PC-9 (cell line): ENCODE measurements around the gene SMIM12. TPM values are rescaled to one million over a fixed set of nuclear protein-coding genes. Genes with fewer than 3 reads are reported as not detected.

Source experiments
- BruUV-seq: library from RNA; stranded (reverse); fragments of 400-500 nt; replicated peaks from 2 replicates; lab custom pipeline; 2021; lab: Mats Ljungman, UMichigan
- CTCF ChIA-PET: fragments of 300-600 bp; sonication (Branson Sonifier 250); formaldehyde crosslinking; loops from one replicate; lab custom pipeline; 2022; ENCODE audit warnings: antibody characterized with exemption; lab: Charles Lee
- POLR2A ChIA-PET: fragments of 300-600 bp; sonication (Branson Sonifier 250); formaldehyde crosslinking; loops from one replicate; lab custom pipeline; 2022; ENCODE audit warnings: antibody characterized with exemption; ENCODE audit not compliant: unreplicated experiment; lab: Charles Lee
- DNase-seq, 2 experiments: peaks; one replicate each; pipeline versions ENCODE4 v3.0.0 to v3.0.0-alpha.2; 2015 to 2022; ENCODE audit warnings: mixed read lengths in 1 of 2
- H2AFZ ChIP-seq: fragments of 200-600 bp; sonication (generic); 2 replicates; pipeline ENCODE4 v1.8.1; 2017; ENCODE audit warnings: antibody characterized with exemption
- H3F3A ChIP-seq: fragments of 200-600 bp; sonication (generic); 2 replicates; pipeline ENCODE4 v1.8.1; 2017; ENCODE audit warnings: antibody characterized with exemption, mild to moderate bottlenecking, low read depth; ENCODE audit not compliant: insufficient read depth
- H3K27ac ChIP-seq: fragments of 200-600 bp; sonication (generic); 2 replicates; pipeline ENCODE4 v1.6.1; 2016; ENCODE audit warnings: mixed run types
- H3K27me3 ChIP-seq: fragments of 200-600 bp; sonication (generic); 2 replicates; pipeline ENCODE4 v1.6.1; 2016; ENCODE audit warnings: low read depth, mixed run types; ENCODE audit not compliant: insufficient read depth
- H3K36me3 ChIP-seq: fragments of 200-600 bp; sonication (generic); 2 replicates; pipeline ENCODE4 v1.6.1; 2016; ENCODE audit warnings: low read depth, mixed run types
- H3K4me1 ChIP-seq: fragments of 200-600 bp; sonication (generic); replicated peaks from 2 replicates; pipeline ENCODE4 v1.6.1; 2016; ENCODE audit warnings: mixed run types; ENCODE audit not compliant: insufficient read depth
- H3K4me2 ChIP-seq: fragments of 200-600 bp; sonication (generic); 2 replicates; pipeline ENCODE4 v1.6.1; 2017; ENCODE audit warnings: mixed run types
- H3K4me3 ChIP-seq: fragments of 200-600 bp; sonication (generic); 2 replicates; pipeline ENCODE4 v1.6.1; 2016; ENCODE audit warnings: mixed run types
- H3K79me2 ChIP-seq: fragments of 200-600 bp; sonication (generic); 2 replicates; pipeline ENCODE4 v1.6.1; 2017; ENCODE audit warnings: low read depth, mixed run types
- H3K9me2 ChIP-seq: fragments of 200-600 bp; sonication (generic); 2 replicates; pipeline ENCODE4 v1.8.1; 2017; ENCODE audit warnings: mild to moderate bottlenecking; ENCODE audit not compliant: insufficient read depth
- H3K9me3 ChIP-seq: fragments of 200-600 bp; sonication (generic); 2 replicates; pipeline ENCODE4 v1.8.1; 2016; ENCODE audit warnings: low read depth; ENCODE audit not compliant: insufficient read depth
- H4K20me1 ChIP-seq: fragments of 200-600 bp; sonication (generic); 2 replicates; pipeline ENCODE4 v1.8.1; 2017; ENCODE audit not compliant: insufficient read depth
- CTCF ChIP-seq: fragments of 200-600 bp; sonication (generic); conservative IDR thresholded peaks from 2 replicates; pipeline ENCODE4 v1.6.1; 2017; ENCODE audit warnings: mixed run types, antibody characterized with exemption, mild to moderate bottlenecking, moderate library complexity
- EZH2 ChIP-seq: fragments of 200-600 bp; sonication (generic); IDR thresholded peaks from 2 replicates; pipeline ENCODE4 v1.8.0; 2017; ENCODE audit warnings: antibody characterized with exemption, low read depth
- intact Hi-C: fragments of 100-400 bp; cut with micrococcal nuclease; formaldehyde crosslinking; loops from one replicate; pipeline ENCODE4 v1.10.0; 2022; ENCODE audit not compliant: unreplicated experiment
- total RNA-seq: library from RNA; stranded (reverse); gene quantifications from 2 replicates; pipeline ENCODE4 v1.2.3, GENCODE V29; 2021

Gene SMIM12
- total RNA-seq, 1 experiment from 2014 or later, result 17.4 TPM

DNA sequence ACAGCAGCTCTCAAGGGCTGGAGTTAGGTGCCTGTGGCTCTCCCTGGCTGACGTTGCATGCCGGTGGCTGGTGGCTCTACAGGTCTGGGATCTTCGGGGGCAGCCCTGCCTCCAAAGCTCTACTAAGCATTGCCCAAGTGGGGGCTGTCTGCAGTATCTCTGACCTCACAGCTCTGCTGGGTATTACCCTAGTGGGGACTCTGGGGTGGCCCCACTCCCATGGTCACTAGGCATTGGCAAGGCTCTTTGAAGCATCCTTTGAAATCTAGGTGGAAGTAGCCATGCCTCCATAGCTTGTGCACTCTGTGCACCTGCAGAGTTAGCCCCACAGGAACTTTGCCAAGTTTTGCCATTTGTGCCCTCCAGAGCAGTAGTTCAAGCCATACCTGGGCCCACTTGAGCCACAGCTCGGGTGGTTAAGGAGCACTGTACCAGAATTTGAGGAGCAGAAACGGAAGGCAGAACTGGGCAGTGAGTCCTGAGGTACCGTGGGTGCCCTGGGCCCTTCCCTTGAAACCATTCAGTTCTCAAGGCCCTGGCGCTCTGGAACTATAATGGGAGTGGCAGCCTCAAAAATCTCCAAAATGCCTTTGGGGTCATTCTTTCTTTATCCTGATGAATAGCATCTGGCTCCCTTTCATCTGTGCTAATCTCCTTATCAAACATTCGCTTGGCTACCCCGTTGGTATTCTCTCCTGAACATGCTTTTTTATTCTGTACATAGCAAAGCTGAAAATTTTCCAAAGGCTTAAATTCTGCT, 51.3 kb downstream of the SMIM12 start:
- intact Hi-C loops, result loop anchor here (5.0 kb wide), 1 partner anchor 44 kb away; no protein-coding TSS in a partner anchor

GRCh38 chr1:34806396-34806795, 53.2 kb downstream of the SMIM12 start:
- no peak overlapping the region for H2AFZ ChIP-seq
- H3K36me3 ChIP-seq, result no peaks in the 10 kb centered on the region
- no peaks in the 10 kb centered on the region for H4K20me1 ChIP-seq
- H3F3A ChIP-seq, result no peaks in the 10 kb centered on the region
- no peak for DNase-seq
- no peaks in the 10 kb centered on the region for H3K4me1 ChIP-seq
- TF ChIP-seq CTCF, result no peak
- TF ChIP-seq EZH2, result no peak
- ChIA-PET POLR2A (no interaction called here), CTCF (no interaction called here)
- H3K79me2 ChIP-seq, result no peaks in the 10 kb centered on the region
- H3K27me3 ChIP-seq, result no peaks in the 10 kb centered on the region
- no peaks in the 10 kb centered on the region for H3K9me2 ChIP-seq
- intact Hi-C loops, result loop anchor here (5.0 kb wide), 1 partner anchor 46 kb away; no protein-coding TSS in a partner anchor
- H3K9me3 ChIP-seq, result no peaks in the 10 kb centered on the region
- no peak overlapping the region for H3K27ac ChIP-seq
- no peak overlapping the region for H3K4me2 ChIP-seq
- H3K4me3 ChIP-seq, result no peak overlapping the region
- no TSS peak for BruUV-seq

More for the DNA sequence above, 51.3 kb downstream of the SMIM12 start:
- TF ChIP-seq EZH2 (no peak), CTCF (no peak)
- no peak overlapping the region for H3K4me3 ChIP-seq
- POLR2A ChIA-PET, result no interaction called here
- no peaks in the 10 kb centered on the region for H4K20me1 ChIP-seq
- H3K27ac ChIP-seq, result no peak overlapping the region
- no peaks in the 10 kb centered on the region for H3K9me3 ChIP-seq
- no peaks in the 10 kb centered on the region for H3K9me2 ChIP-seq
- no peaks in the 10 kb centered on the region for H3K4me1 ChIP-seq
- H3K4me2 ChIP-seq, result no peak overlapping the region
- H3K79me2 ChIP-seq, result no peaks in the 10 kb centered on the region
- no peak overlapping the region for H2AFZ ChIP-seq
- H3K27me3 ChIP-seq, result no peaks in the 10 kb centered on the region
- no peaks in the 10 kb centered on the region for H3K36me3 ChIP-seq
- peak in 1 of 2 experiments; percentile 24 for DNase-seq
- no TSS peak for BruUV-seq
- no peaks in the 10 kb centered on the region for H3F3A ChIP-seq
- CTCF ChIA-PET, result interaction anchor here (0.7 kb wide), 1 partner anchor 116 kb away, joined by 3 read pairs; no protein-coding TSS in a partner anchor

DNA sequence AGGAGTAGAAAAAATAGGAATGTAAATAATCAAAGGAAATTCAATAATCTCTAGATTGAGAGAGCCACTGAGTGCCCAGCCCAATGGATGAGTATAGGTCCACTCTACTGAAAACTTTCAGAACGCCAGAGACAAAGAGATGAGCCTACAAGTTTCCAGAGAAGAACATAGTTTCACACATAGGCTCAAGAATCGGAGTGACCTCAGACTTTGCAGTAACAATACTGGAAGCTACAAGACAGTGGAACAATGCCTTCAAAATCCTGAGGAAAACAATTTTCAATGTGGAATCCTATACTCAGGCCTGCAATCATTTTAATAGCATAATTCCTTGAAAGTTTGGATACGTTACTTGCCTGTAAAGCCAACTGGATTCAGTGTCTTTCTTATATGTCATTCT, 55.8 kb downstream of the SMIM12 start:
- no peak overlapping the region for H2AFZ ChIP-seq
- H3F3A ChIP-seq, result no peaks in the 10 kb centered on the region
- H3K27ac ChIP-seq, result no peak overlapping the region
- H3K79me2 ChIP-seq, result no peaks in the 10 kb centered on the region
- H3K9me3 ChIP-seq, result no peaks in the 10 kb centered on the region
- TF ChIP-seq CTCF (no peak), EZH2 (no peak)
- no peaks in the 10 kb centered on the region for H3K27me3 ChIP-seq
- no peak for DNase-seq
- no TSS peak for BruUV-seq
- H3K4me1 ChIP-seq, result no peaks in the 10 kb centered on the region
- H3K36me3 ChIP-seq, result no peaks in the 10 kb centered on the region
- H3K4me2 ChIP-seq, result no peak overlapping the region
- H3K9me2 ChIP-seq, result no peaks in the 10 kb centered on the region
- POLR2A ChIA-PET, result no interaction called here
- no peak overlapping the region for H3K4me3 ChIP-seq
- intact Hi-C loops, result no loop called here
- no peaks in the 10 kb centered on the region for H4K20me1 ChIP-seq
- CTCF ChIA-PET, result no interaction called here

Other genes starting within 250 kb of the SMIM12 start
- gene GJB5, start 104.7 kb downstream of the SMIM12 start, total RNA-seq, result 18.1 and 20.0 TPM in 2 replicates
- gene GJB4, start 100.0 kb downstream of the SMIM12 start, total RNA-seq, result 5.4 and 5.8 TPM in 2 replicates
- 58.6 and 63.0 TPM in 2 replicates for gene GJB3, start 78.5 kb downstream of the SMIM12 start, total RNA-seq
- not detected in 2 replicates for gene GJA4, start 66.8 kb downstream of the SMIM12 start, total RNA-seq
- gene DLGAP3, start 69.9 kb upstream of the SMIM12 start, total RNA-seq, result not detected in 2 replicates
- 39.8 and 41.7 TPM in 2 replicates for gene TMEM35B, start 125.6 kb upstream of the SMIM12 start, total RNA-seq
- gene ZMYM6, start 172.2 kb upstream of the SMIM12 start, total RNA-seq, result 17.2 and 18.8 TPM in 2 replicates
- gene ZMYM1, start 219.6 kb upstream of the SMIM12 start, total RNA-seq, result 31.9 and 49.7 TPM in 2 replicates